Endothelial cell of umbilical vein (primary cell): ENCODE data around the gene MTMR11. TPM values are rescaled to one million over a fixed set of nuclear protein-coding genes. Genes with fewer than 3 reads are reported as not detected.

Source experiments
- BruUV-seq: library from RNA; stranded (reverse); fragments of 400-500 nt; replicated peaks from 2 replicates; lab custom pipeline; 2021; lab: Mats Ljungman, UMichigan
- CTCF ChIA-PET: fragments of 300-600, 350-600 bp; sonication (Branson Sonifier 250); formaldehyde crosslinking; loops from one replicate; lab custom pipeline; 2021; ENCODE audit warnings: antibody characterized with exemption, inconsistent platforms; lab: Charles Lee
- POLR2A ChIA-PET: fragments of 300-600, 350-600 bp; sonication (Branson Sonifier 250); formaldehyde crosslinking; loops from one replicate; lab custom pipeline; 2021; ENCODE audit warnings: antibody characterized with exemption, inconsistent platforms; lab: Charles Lee
- DNase-seq: peaks from one replicate; pipeline ENCODE4 v3.0.0-alpha.2; 2011; ENCODE audit warnings: low read depth, low spot score
- FAIRE-seq: peaks from 2 replicates; lab custom pipeline; 2011; peaks lifted over from hg19 to GRCh38; lab: Jason Lieb, UNC
- H2AFZ ChIP-seq: 2 replicates; pipeline ENCODE4 v1.6.0; 2012; ENCODE audit warnings: low read depth, low read length, control low read depth, inconsistent platforms
- H3K27ac ChIP-seq: 2 replicates; pipeline ENCODE4 v1.5.1; 2011; ENCODE audit warnings: low read depth, mild to moderate bottlenecking, control low read depth, low read length, moderate library complexity; ENCODE audit not compliant: insufficient read depth
- H3K27me3 ChIP-seq, 2 experiments: 2 replicates each; pipeline versions ENCODE4 v1.6.0 to v1.6.1; 2011; ENCODE audit warnings: low read length in 2 of 2, mixed read lengths in 1 of 2; ENCODE audit not compliant: control insufficient read depth in 2 of 2, insufficient read depth in 2 of 2
- H3K36me3 ChIP-seq, 2 experiments: 2 replicates in 1 of 2; 3 replicates in 1 of 2; pipeline ENCODE4 v1.5.1; 2011; ENCODE audit warnings: low read length in 2 of 2, mild to moderate bottlenecking in 1 of 2, moderate library complexity in 1 of 2; ENCODE audit not compliant: control insufficient read depth in 2 of 2, insufficient read depth in 2 of 2; ENCODE audit errors: extremely low read depth in 1 of 2
- H3K4me1 ChIP-seq: 3 replicates; pipeline ENCODE4 v1.5.1; 2011; ENCODE audit warnings: mild to moderate bottlenecking, low read length; ENCODE audit not compliant: control insufficient read depth, insufficient read depth; ENCODE audit errors: extremely low read depth
- H3K4me2 ChIP-seq: 2 replicates; pipeline ENCODE4 v1.6.1; 2011; ENCODE audit warnings: low read length, control low read depth, mixed read lengths; ENCODE audit not compliant: insufficient read depth
- H3K4me3 ChIP-seq, 3 experiments: fragments of 200-600 bp in 1 of 3; sonication (generic), shearing (Covaris generic) in 1 of 3; replicated peaks in 1 of 3; 2 replicates each; pipeline ENCODE4 v1.5.1; 2011 to 2016; ENCODE audit warnings: control low read depth in 3 of 3, low read length in 3 of 3, mild to moderate bottlenecking in 2 of 3, inconsistent platforms in 1 of 3, low read depth in 1 of 3, moderate library complexity in 1 of 3; ENCODE audit not compliant: insufficient read depth in 1 of 3
- H3K79me2 ChIP-seq: 2 replicates; pipeline ENCODE4 v1.6.0; 2012; ENCODE audit warnings: low read length, inconsistent platforms; ENCODE audit not compliant: control insufficient read depth, insufficient read depth
- H3K9ac ChIP-seq: replicated peaks from 2 replicates; pipeline ENCODE3; 2011; ENCODE audit warnings: low read length, control low read depth; ENCODE audit not compliant: insufficient read depth; ENCODE audit errors: extremely low read depth
- H3K9me1 ChIP-seq: replicated peaks from 3 replicates; pipeline ENCODE4 v1.6.0; 2011; ENCODE audit warnings: mild to moderate bottlenecking, low read length; ENCODE audit not compliant: control insufficient read depth, insufficient read depth; ENCODE audit errors: extremely low read depth
- H3K9me3 ChIP-seq: replicated peaks from 2 replicates; pipeline ENCODE4 v1.5.1; 2012; ENCODE audit warnings: low read length, inconsistent platforms; ENCODE audit not compliant: control insufficient read depth, insufficient read depth
- H4K20me1 ChIP-seq: replicated peaks from 2 replicates; pipeline ENCODE3; 2011; ENCODE audit warnings: mild to moderate bottlenecking, low read length; ENCODE audit not compliant: control insufficient read depth, insufficient read depth; ENCODE audit errors: extremely low read depth
- CTCF ChIP-seq, 2 donors: IDR thresholded peaks; 1 replicate in 1 of 2; 2 replicates in 1 of 2; pipeline ENCODE4 v1.5.1; 2011; ENCODE audit warnings: low read length in 2 of 2, mild to moderate bottlenecking in 2 of 2, moderate library complexity in 2 of 2, control low read depth in 1 of 2, inconsistent platforms in 1 of 2, low read depth in 1 of 2; ENCODE audit not compliant: insufficient read depth in 1 of 2; ENCODE audit errors: extremely low read depth in 1 of 2
- EZH2 ChIP-seq: IDR thresholded peaks from 2 replicates; pipeline ENCODE4 v1.6.1; 2012; ENCODE audit warnings: borderline replicate concordance, low read depth, mild to moderate bottlenecking, moderate library complexity, low read length, inconsistent platforms; ENCODE audit not compliant: severe bottlenecking
- FOS ChIP-seq: IDR thresholded peaks from 2 replicates; pipeline ENCODE4 v1.6.1; 2011; ENCODE audit warnings: mild to moderate bottlenecking, low read length, moderate library complexity, borderline replicate concordance; ENCODE audit not compliant: insufficient read depth
- GATA2 ChIP-seq: IDR thresholded peaks from 2 replicates; pipeline ENCODE4 v1.7.0; 2011; ENCODE audit warnings: low read depth, mild to moderate bottlenecking, moderate library complexity, mixed read lengths, low read length; ENCODE audit not compliant: insufficient read length, insufficient read depth
- JUN ChIP-seq: IDR thresholded peaks from 2 replicates; pipeline ENCODE4 v1.6.1; 2011; ENCODE audit warnings: borderline replicate concordance, low read depth; ENCODE audit not compliant: insufficient read length, insufficient read depth
- MYC ChIP-seq: IDR thresholded peaks from one replicate; pipeline ENCODE4 v1.6.1; 2011; ENCODE audit warnings: mild to moderate bottlenecking, low read depth, low read length
- POLR2A ChIP-seq: IDR thresholded peaks from 2 replicates; pipeline ENCODE4 v1.6.1; 2012; ENCODE audit warnings: low read depth, mild to moderate bottlenecking, control low read depth, low read length
- POLR2AphosphoS5 ChIP-seq: IDR thresholded peaks from 2 replicates; pipeline ENCODE4 v1.6.1; 2012; ENCODE audit warnings: low read depth, mild to moderate bottlenecking, control low read depth, low read length, moderate library complexity; ENCODE audit not compliant: insufficient read depth
- dilution Hi-C: fragments of 300-500 bp; cut with MboI; formaldehyde crosslinking; loops from one replicate; pipeline ENCODE4 v1.15.0; 2019; ENCODE audit warnings: low sequenced_read_pairs; ENCODE audit not compliant: extremely low pct_ligation_motif_present
- intact Hi-C: fragments of 100-400 bp; cut with micrococcal nuclease; formaldehyde crosslinking; loops from one replicate; pipeline ENCODE4 v1.10.0; 2022
- polyA plus RNA-seq, 4 experiments: library from polyadenylated mRNA; depleted of rRNA in 3 of 4; stranded (reverse) in 3 of 4; unstranded in 1 of 4; fragments of >200 nt; gene quantifications; 2 replicates each; pipeline versions ENCODE4 v1.2.1 to v1.2.3, GENCODE V29; 2011 to 2012; ENCODE audit warnings: missing spikeins in 1 of 4
- total RNA-seq: library from RNA; stranded (reverse); gene quantifications from 2 replicates; pipeline ENCODE4 v1.2.3, GENCODE V29; 2021
- TF ChIP-seq, protein P1 (sequence below): IDR thresholded peaks from 2 replicates; pipeline ENCODE4 v1.6.1; 2011; ENCODE audit not compliant: insufficient read depth, insufficient read length

Gene MTMR11
- total and polyA plus RNA-seq, 2 donors (not counting 3 experiments of a cell fraction or from before 2014, with no cell fraction given) = 7.8 to 14.4 TPM

DNA sequence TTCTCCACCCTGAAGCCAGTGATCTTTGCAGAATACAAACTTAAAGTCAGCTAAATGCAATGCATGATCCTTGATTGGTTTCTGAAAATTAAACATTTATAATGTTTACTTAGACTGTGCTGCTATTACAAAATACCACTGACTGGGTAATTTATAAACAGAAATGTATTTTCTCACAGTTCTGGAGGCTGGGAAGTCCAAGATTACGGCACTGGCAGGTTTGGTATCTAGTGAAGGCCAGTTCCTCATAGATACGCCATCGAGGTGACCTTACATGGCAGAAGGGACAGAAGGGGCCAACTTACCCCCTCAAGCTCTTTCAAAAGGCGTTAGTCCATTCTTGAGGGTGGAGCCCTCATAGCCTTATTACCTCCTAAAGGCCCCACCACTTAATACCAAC lies 40.1 kb downstream of the MTMR11 start:
- BruUV-seq = no TSS peak
- Histone ChIP-seq H3K9ac (no peak overlapping the region), H3K27ac (no peak overlapping the region), H3K4me2 (no peak overlapping the region), H2AFZ (no peak overlapping the region), H4K20me1 (no peaks in the 10 kb centered on the region), H3K27me3 (peaks cover 0 to 2% of the 10 kb centered on the region in 2 experiments), H3K79me2 (no peaks in the 10 kb centered on the region), H3K4me3 (no peak overlapping the region), H3K9me3 (no peaks in the 10 kb centered on the region), H3K9me1 (no peaks in the 10 kb centered on the region), H3K36me3 (no peaks in the 10 kb centered on the region), H3K4me1 (peaks cover 5% of the 10 kb centered on the region)
- DNase-seq = no peak
- dilution Hi-C loops = loop anchor here (25.0 kb wide), 1 partner anchor 141 kb away; no protein-coding TSS in a partner anchor
- POLR2A ChIA-PET = no interaction called here
- FAIRE-seq = no peak
- intact Hi-C loops = no loop called here
- TF ChIP-seq GATA2 (no peak), FOS (no peak), JUN (no peak), CTCF (IDR thresholded peaks at IDR 0.05; ENCODE audit: extremely low read depth in 1 of 2, insufficient read depth in 1 of 2, low read depth in 1 of 2, low read length in 2 of 2) (no peak), MYC (no peak), POLR2AphosphoS5 (no peak), EZH2 (no peak), POLR2A (no peak)
- TF ChIP-seq, protein P1, sequence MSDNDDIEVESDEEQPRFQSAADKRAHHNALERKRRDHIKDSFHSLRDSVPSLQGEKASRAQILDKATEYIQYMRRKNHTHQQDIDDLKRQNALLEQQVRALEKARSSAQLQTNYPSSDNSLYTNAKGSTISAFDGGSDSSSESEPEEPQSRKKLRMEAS = no peak
- CTCF ChIA-PET = interaction anchor here (1.3 kb wide), 1 partner anchor 9 kb away, joined by 3 read pairs; a partner anchor contains a TSS
